A549 (cell line): ENCODE results near the gene MTF1. TPM values are rescaled to one million over a fixed set of nuclear protein-coding genes. Genes with fewer than 3 reads are reported as not detected.

Experiments used
- ATAC-seq, 2 experiments: fragments of 200-7000 bp in 1 of 2; fragments of >200 bp in 1 of 2; cut with Nextera tagmentation in 1 of 2; cut with Tn5 transposase in 1 of 2; 3 replicates each; pipeline versions ENCODE4 v1.8.0 to v1.9.1; 2018 to 2020; ENCODE audit warnings: mild to moderate bottlenecking in 1 of 2, moderate library complexity in 1 of 2
- CTCF ChIA-PET: fragments of 300-600 bp; sonication (Branson Sonifier 250); formaldehyde crosslinking; extraction: SDS; loops from one replicate; lab custom pipeline; 2021; ENCODE audit warnings: antibody characterized with exemption, inconsistent platforms; lab: Yijun Ruan, JAX
- POLR2A ChIA-PET: fragments of 350-600 bp; formaldehyde crosslinking; extraction: SDS; loops from one replicate; lab custom pipeline; 2021; ENCODE audit warnings: antibody characterized with exemption, inconsistent platforms; lab: Yijun Ruan, JAX
- DNase-seq, 2 experiments: peaks; one replicate each; pipeline versions ENCODE4 v3.0.0 to v3.0.0-alpha.2; 2011 to 2016; ENCODE audit warnings: low read depth in 1 of 2, low spot score in 1 of 2
- FAIRE-seq: peaks from 2 replicates; lab custom pipeline; 2011; peaks lifted over from hg19 to GRCh38; lab: Jason Lieb, UNC
- H3K27ac ChIP-seq, 2 experiments: fragments of >200 bp; sonication (Bioruptor Twin); formaldehyde crosslinking; 3 replicates each; pipeline ENCODE4 v1.5.1; 2016 to 2017
- H3K4me1 ChIP-seq: fragments of >200 bp; sonication (Bioruptor Twin); formaldehyde crosslinking; 3 replicates; pipeline ENCODE4 v1.6.1; 2016
- H3K4me2 ChIP-seq: fragments of >200 bp; sonication (Bioruptor Twin); formaldehyde crosslinking; 3 replicates; pipeline ENCODE4 v1.6.1; 2016
- H3K4me3 ChIP-seq: fragments of >200 bp; sonication (Bioruptor Twin); formaldehyde crosslinking; 3 replicates; pipeline ENCODE4 v1.5.1; 2016
- H3K9me3 ChIP-seq: fragments of >200 bp; sonication (Bioruptor Twin); formaldehyde crosslinking; 3 replicates; pipeline ENCODE4 v1.6.1; 2016
- BHLHE40 ChIP-seq: IDR thresholded peaks from 2 replicates; pipeline ENCODE4 v1.6.1; 2012; ENCODE audit warnings: low read depth, low read length, inconsistent platforms
- CEBPB ChIP-seq, 2 experiments: fragments of >200 bp in 1 of 2; sonication (Bioruptor Twin) in 1 of 2; formaldehyde crosslinking in 1 of 2; IDR thresholded peaks; 2 replicates each; pipeline ENCODE4 v1.6.1; 2012 to 2016
- EHMT2 ChIP-seq: fragments of 200-600 bp; sonication (generic); IDR thresholded peaks from 2 replicates; pipeline ENCODE4 v1.6.1; 2016; ENCODE audit warnings: antibody characterized with exemption, low read depth, mild to moderate bottlenecking, moderate library complexity
- EP300 ChIP-seq, 2 experiments: fragments of >200 bp; sonication (Bioruptor Twin); formaldehyde crosslinking; IDR thresholded peaks; 2 replicates in 1 of 2; 3 replicates in 1 of 2; pipeline ENCODE4 v1.6.1; 2016 to 2017
- ESRRA ChIP-seq: fragments of 150-350 bp; IDR thresholded peaks from 2 replicates; pipeline ENCODE4 v1.6.1; 2014; ENCODE audit warnings: mild to moderate bottlenecking, low read length, borderline replicate concordance
- FOXS1 ChIP-seq: fragments of 250-450 bp; sonication (Bioruptor Pico); IDR thresholded peaks from 2 replicates; pipeline ENCODE4 v1.5.0; 2020; ENCODE audit warnings: mild to moderate bottlenecking, moderate library complexity
- GATA3 ChIP-seq: IDR thresholded peaks from 2 replicates; pipeline ENCODE4 v1.6.1; 2012; ENCODE audit warnings: borderline replicate concordance
- HOXA7 ChIP-seq: fragments of 250-450 bp; sonication (Bioruptor Pico); IDR thresholded peaks from 2 replicates; pipeline ENCODE4 v1.5.0; 2020; ENCODE audit warnings: mild to moderate bottlenecking, moderate library complexity
- HOXB5 ChIP-seq: fragments of 250-450 bp; sonication (Bioruptor Pico); IDR thresholded peaks from 2 replicates; pipeline ENCODE4 v1.5.0; 2020; ENCODE audit warnings: mild to moderate bottlenecking, moderate library complexity
- JUNB ChIP-seq: fragments of >200 bp; sonication (Bioruptor Twin); formaldehyde crosslinking; IDR thresholded peaks from 2 replicates; pipeline ENCODE4 v1.6.1; 2016
- KDM1A ChIP-seq: fragments of 200-600 bp; sonication (generic); IDR thresholded peaks from 2 replicates; pipeline ENCODE4 v1.6.1; 2016; ENCODE audit warnings: low read depth, mild to moderate bottlenecking
- MAZ ChIP-seq: fragments of 150-350 bp; IDR thresholded peaks from 2 replicates; pipeline ENCODE4 v1.6.1; 2014; ENCODE audit warnings: antibody characterized with exemption, low read depth, low read length, borderline replicate concordance
- MYC ChIP-seq: IDR thresholded peaks from 2 replicates; pipeline ENCODE4 v1.6.1; 2012; ENCODE audit warnings: mild to moderate bottlenecking, inconsistent platforms, low read length, improper control_type of control experiment, borderline replicate concordance
- NFE2L2 ChIP-seq: fragments of 150-350 bp; conservative IDR thresholded peaks from 2 replicates; pipeline ENCODE4 v1.6.1; 2014; ENCODE audit warnings: low read length
- NPAS2 ChIP-seq: fragments of 250-450 bp; sonication (Bioruptor Pico); IDR thresholded peaks from 2 replicates; pipeline ENCODE4 v1.8.0; 2022; ENCODE audit warnings: mild to moderate bottlenecking, moderate library complexity, borderline replicate concordance
- NR3C1 ChIP-seq: fragments of >200 bp; sonication (Bioruptor Twin); formaldehyde crosslinking; IDR thresholded peaks from 3 replicates; pipeline ENCODE4 v1.6.1; 2017
- PHF8 ChIP-seq: fragments of 200-600 bp; sonication (generic); IDR thresholded peaks from 2 replicates; pipeline ENCODE4 v1.6.1; 2016; ENCODE audit warnings: low read depth, mild to moderate bottlenecking, antibody characterized with exemption, moderate library complexity, borderline replicate concordance
- POLR2A ChIP-seq: IDR thresholded peaks from 2 replicates; pipeline ENCODE4 v1.6.1; 2012; ENCODE audit warnings: mild to moderate bottlenecking, low read length
- RAD21 ChIP-seq, 2 experiments: fragments of >200 bp in 1 of 2; sonication (Bioruptor Twin) in 1 of 2; formaldehyde crosslinking in 1 of 2; IDR thresholded peaks in 1 of 2; conservative IDR thresholded peaks in 1 of 2; 2 replicates in 1 of 2; 3 replicates in 1 of 2; pipeline ENCODE4 v1.6.1; 2012 to 2018; ENCODE audit warnings: inconsistent platforms in 1 of 2
- RARB ChIP-seq: fragments of 250-450 bp; sonication (Bioruptor Pico); IDR thresholded peaks from 2 replicates; pipeline ENCODE4 v1.8.0; 2021; ENCODE audit warnings: mild to moderate bottlenecking, moderate library complexity
- RNF2 ChIP-seq: fragments of 200-600 bp; sonication (generic); IDR thresholded peaks from 2 replicates; pipeline ENCODE4 v1.6.1; 2016; ENCODE audit warnings: low read depth, mild to moderate bottlenecking, antibody characterized with exemption, moderate library complexity, borderline replicate concordance
- ZC3H11A ChIP-seq: fragments of 450-650 bp; IDR thresholded peaks from 2 replicates; pipeline ENCODE4 v1.6.1; 2014; ENCODE audit warnings: antibody characterized with exemption, mild to moderate bottlenecking
- ZFP36 ChIP-seq: fragments of 450-650 bp; IDR thresholded peaks from 2 replicates; pipeline ENCODE4 v1.6.1; 2014; ENCODE audit warnings: borderline replicate concordance; ENCODE audit not compliant: partially characterized antibody
- WGBS: methylation state at CpG from one replicate; pipeline ENCODE4 v1.1.6; 2017; ENCODE audit errors: missing lambda C conversion rate; 5-methylcytosine and 5-hydroxymethylcytosine counted together
- polyA minus RNA-seq: library from RNA; depleted of rRNA, polyadenylated mRNA; stranded (reverse); fragments of >200 nt; gene quantifications from 2 replicates; pipeline ENCODE4 v1.2.3, GENCODE V29; 2011; rRNA and poly(A)+ RNA removed
- polyA plus RNA-seq, 4 experiments: library from polyadenylated mRNA; depleted of rRNA in 3 of 4; stranded (reverse); fragments of >200 nt; fragmentation: RNase III in 1 of 4; extraction: RNeasy Plus Mini Kit Qiagen cat#74134 plus additional on column Dnase treatment in 1 of 4; gene quantifications; 2 replicates in 3 of 4; 3 replicates in 1 of 4; pipeline ENCODE4 v1.2.3, GENCODE V29; 2011 to 2017
- TF ChIP-seq, protein P1 (sequence below): fragments of 200-600 bp; sonication (generic); IDR thresholded peaks from 2 replicates; pipeline ENCODE4 v1.6.1; 2016; ENCODE audit warnings: antibody characterized with exemption, mild to moderate bottlenecking, moderate library complexity
- TF ChIP-seq, protein P2 (sequence below): fragments of 150-350 bp; IDR thresholded peaks from 2 replicates; pipeline ENCODE4 v1.6.1; 2014; ENCODE audit warnings: low read depth, mild to moderate bottlenecking, low read length
- TF ChIP-seq, protein P3 (sequence below): IDR thresholded peaks from 2 replicates; pipeline ENCODE4 v1.6.1; 2012; ENCODE audit warnings: low read depth, borderline replicate concordance
- TF ChIP-seq, protein P4 (sequence below): IDR thresholded peaks from 2 replicates; pipeline ENCODE4 v1.6.1; 2012
- TF ChIP-seq, protein P5 (sequence below): fragments of 450-650 bp; IDR thresholded peaks from 2 replicates; pipeline ENCODE4 v1.6.1; 2014; ENCODE audit warnings: antibody characterized with exemption
- TF ChIP-seq, protein P6 (sequence below): fragments of 250-450 bp; sonication (Bioruptor Pico); IDR thresholded peaks from 2 replicates; pipeline ENCODE4 v1.5.0; 2021; ENCODE audit warnings: mild to moderate bottlenecking, moderate library complexity, borderline replicate concordance

Gene MTF1
- polyA plus RNA-seq (2011; rRNA removed) = 6.7 and 9.5 TPM in 2 replicates
- polyA plus RNA-seq (2012; cell fraction: cytosol; rRNA removed) = 2.4 and 2.6 TPM in 2 replicates
- 2.6 and 2.8 TPM in 2 replicates for polyA plus RNA-seq (2012; cell fraction: nucleus; rRNA removed)
- 3.8 to 4.1 TPM (median 4.0 TPM) in 3 replicates for polyA plus RNA-seq (2017; fragmentation: RNase III; extraction: RNeasy Plus Mini Kit Qiagen cat#74134 plus additional on column Dnase treatment)
- polyA minus RNA-seq = 8.6 and 8.8 TPM in 2 replicates

DNA sequence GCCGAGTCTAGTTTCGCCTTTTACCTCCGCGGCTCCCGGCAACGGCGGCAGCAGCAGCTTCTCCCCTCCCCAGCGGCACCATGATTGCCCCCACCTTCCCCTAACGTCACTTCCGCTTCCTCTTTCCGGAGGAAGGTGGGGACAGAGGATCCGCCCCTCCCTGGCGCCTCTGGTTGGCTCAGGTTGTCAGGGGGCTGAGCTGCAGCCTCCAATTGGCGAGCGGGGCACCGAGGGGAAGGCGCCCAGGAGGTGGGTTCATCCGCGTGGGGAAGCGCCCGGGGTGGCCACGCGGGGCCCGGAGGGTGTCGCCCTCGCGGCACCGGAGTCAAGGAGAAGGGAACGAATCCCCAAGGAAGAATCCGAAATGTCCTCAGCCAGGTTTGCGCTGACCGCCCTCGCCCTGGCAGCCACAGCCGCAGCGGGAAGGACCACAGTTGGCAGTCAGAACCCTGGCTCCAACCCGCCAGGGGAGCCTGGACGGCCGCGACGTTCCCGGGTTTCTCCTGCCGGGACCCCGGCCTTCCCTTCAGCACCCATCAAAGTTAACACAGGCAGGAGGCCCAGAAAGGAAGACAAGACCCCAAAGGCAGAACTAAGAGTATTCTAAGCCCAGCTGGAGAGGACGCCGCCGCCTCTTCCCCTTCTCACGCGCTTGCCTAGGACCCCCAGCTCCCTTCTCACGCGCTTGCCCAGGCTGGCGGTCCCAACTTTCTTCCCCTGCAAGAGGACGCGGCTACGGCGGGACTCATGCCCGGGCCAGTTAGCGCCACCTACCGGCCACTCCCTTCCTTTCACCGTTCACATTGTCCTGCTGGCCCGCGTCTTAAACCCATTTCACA, at the start of gene MTF1:
MTF1 (minus strand) TSS at position 86 of the 839 bp plus-strand sequence. CDS start 1,934 bp downstream, outside the sequence.
- Histone ChIP-seq H3K4me1 (peaks cover 34% of the 10 kb centered on the region), H3K4me3 (peak within 1 kb of the TSS; percentile 79), H3K4me2 (peak within 1 kb of the TSS; percentile 89), H3K9me3 (no peaks in the 10 kb centered on the region), H3K27ac (peak within 1 kb of the TSS; percentile 93 to 96)
- ATAC-seq (peak; percentile 98), FAIRE-seq (no peak), DNase-seq (peak; percentile 92 to 93)
- ChIA-PET POLR2A (interaction anchor here (0.7 to 1.4 kb wide), 9 partner anchors 9 to 140 kb away, joined by 3 to 14 read pairs (median 3); partner anchors contain the start of genes C1orf122 and YRDC), CTCF (interaction anchor here (0.6 to 2.8 kb wide), 38 partner anchors 9 to 1877 kb away, joined by 3 to 29 read pairs (median 4); no protein-coding TSS in a partner anchor)
- WGBS = 1% methylated on average over 32 of the region's 61 CpGs
- TF ChIP-seq, protein P1, sequence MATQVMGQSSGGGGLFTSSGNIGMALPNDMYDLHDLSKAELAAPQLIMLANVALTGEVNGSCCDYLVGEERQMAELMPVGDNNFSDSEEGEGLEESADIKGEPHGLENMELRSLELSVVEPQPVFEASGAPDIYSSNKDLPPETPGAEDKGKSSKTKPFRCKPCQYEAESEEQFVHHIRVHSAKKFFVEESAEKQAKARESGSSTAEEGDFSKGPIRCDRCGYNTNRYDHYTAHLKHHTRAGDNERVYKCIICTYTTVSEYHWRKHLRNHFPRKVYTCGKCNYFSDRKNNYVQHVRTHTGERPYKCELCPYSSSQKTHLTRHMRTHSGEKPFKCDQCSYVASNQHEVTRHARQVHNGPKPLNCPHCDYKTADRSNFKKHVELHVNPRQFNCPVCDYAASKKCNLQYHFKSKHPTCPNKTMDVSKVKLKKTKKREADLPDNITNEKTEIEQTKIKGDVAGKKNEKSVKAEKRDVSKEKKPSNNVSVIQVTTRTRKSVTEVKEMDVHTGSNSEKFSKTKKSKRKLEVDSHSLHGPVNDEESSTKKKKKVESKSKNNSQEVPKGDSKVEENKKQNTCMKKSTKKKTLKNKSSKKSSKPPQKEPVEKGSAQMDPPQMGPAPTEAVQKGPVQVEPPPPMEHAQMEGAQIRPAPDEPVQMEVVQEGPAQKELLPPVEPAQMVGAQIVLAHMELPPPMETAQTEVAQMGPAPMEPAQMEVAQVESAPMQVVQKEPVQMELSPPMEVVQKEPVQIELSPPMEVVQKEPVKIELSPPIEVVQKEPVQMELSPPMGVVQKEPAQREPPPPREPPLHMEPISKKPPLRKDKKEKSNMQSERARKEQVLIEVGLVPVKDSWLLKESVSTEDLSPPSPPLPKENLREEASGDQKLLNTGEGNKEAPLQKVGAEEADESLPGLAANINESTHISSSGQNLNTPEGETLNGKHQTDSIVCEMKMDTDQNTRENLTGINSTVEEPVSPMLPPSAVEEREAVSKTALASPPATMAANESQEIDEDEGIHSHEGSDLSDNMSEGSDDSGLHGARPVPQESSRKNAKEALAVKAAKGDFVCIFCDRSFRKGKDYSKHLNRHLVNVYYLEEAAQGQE = no peak
- TF ChIP-seq GATA3 (no peak; the same call in 1 of the 2 replicates), POLR2A (peak; percentile 85), ESRRA (no peak), ZC3H11A (no peak), MYC (peak; percentile 68), ZFP36 (no peak), KDM1A (no peak), BHLHE40 (no peak), HOXB5 (CRISPR knock-in tag) (no peak), EP300 (IDR thresholded peaks at IDR 0.05) (no peak), RNF2 (no peak), NFE2L2 (no peak), MAZ (peak; percentile 90; the same call in 1 of the 2 replicates), FOXS1 (CRISPR knock-in tag) (no peak), RAD21 (conservative IDR thresholded peaks at IDR 0.05 in 1 of 2, IDR thresholded peaks at IDR 0.05 in 1 of 2) (peak; percentile 55 to 56), HOXA7 (CRISPR knock-in tag) (no peak), PHF8 (peak; percentile 69; the same call in 1 of the 2 replicates), RARB (no peak), NPAS2 (CRISPR knock-in tag) (no peak), CEBPB (IDR thresholded peaks at IDR 0.05) (no peak), NR3C1 (no peak), JUNB (no peak), EHMT2 (no peak)
- TF ChIP-seq, protein P2, sequence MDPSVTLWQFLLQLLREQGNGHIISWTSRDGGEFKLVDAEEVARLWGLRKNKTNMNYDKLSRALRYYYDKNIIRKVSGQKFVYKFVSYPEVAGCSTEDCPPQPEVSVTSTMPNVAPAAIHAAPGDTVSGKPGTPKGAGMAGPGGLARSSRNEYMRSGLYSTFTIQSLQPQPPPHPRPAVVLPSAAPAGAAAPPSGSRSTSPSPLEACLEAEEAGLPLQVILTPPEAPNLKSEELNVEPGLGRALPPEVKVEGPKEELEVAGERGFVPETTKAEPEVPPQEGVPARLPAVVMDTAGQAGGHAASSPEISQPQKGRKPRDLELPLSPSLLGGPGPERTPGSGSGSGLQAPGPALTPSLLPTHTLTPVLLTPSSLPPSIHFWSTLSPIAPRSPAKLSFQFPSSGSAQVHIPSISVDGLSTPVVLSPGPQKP = no peak
- TF ChIP-seq, protein P3, sequence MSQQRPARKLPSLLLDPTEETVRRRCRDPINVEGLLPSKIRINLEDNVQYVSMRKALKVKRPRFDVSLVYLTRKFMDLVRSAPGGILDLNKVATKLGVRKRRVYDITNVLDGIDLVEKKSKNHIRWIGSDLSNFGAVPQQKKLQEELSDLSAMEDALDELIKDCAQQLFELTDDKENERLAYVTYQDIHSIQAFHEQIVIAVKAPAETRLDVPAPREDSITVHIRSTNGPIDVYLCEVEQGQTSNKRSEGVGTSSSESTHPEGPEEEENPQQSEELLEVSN = no peak
- TF ChIP-seq, protein P4, sequence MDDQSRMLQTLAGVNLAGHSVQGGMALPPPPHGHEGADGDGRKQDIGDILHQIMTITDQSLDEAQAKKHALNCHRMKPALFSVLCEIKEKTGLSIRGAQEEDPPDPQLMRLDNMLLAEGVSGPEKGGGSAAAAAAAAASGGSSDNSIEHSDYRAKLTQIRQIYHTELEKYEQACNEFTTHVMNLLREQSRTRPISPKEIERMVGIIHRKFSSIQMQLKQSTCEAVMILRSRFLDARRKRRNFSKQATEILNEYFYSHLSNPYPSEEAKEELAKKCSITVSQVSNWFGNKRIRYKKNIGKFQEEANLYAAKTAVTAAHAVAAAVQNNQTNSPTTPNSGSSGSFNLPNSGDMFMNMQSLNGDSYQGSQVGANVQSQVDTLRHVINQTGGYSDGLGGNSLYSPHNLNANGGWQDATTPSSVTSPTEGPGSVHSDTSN = no peak
- TF ChIP-seq, protein P5, sequence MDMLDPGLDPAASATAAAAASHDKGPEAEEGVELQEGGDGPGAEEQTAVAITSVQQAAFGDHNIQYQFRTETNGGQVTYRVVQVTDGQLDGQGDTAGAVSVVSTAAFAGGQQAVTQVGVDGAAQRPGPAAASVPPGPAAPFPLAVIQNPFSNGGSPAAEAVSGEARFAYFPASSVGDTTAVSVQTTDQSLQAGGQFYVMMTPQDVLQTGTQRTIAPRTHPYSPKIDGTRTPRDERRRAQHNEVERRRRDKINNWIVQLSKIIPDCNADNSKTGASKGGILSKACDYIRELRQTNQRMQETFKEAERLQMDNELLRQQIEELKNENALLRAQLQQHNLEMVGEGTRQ = peak; percentile 53
- TF ChIP-seq, protein P6, sequence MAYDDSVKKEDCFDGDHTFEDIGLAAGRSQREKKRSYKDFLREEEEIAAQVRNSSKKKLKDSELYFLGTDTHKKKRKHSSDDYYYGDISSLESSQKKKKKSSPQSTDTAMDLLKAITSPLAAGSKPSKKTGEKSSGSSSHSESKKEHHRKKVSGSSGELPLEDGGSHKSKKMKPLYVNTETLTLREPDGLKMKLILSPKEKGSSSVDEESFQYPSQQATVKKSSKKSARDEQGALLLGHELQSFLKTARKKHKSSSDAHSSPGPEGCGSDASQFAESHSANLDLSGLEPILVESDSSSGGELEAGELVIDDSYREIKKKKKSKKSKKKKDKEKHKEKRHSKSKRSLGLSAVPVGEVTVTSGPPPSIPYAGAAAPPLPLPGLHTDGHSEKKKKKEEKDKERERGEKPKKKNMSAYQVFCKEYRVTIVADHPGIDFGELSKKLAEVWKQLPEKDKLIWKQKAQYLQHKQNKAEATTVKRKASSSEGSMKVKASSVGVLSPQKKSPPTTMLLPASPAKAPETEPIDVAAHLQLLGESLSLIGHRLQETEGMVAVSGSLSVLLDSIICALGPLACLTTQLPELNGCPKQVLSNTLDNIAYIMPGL = no peak
